GM15510 (cell line): ENCODE results near the gene MYL7.

Source experiments
- POLR2A ChIP-seq: IDR thresholded peaks from 3 replicates; pipeline ENCODE4 v1.6.1; 2011; ENCODE audit warnings: borderline replicate concordance; ENCODE audit not compliant: insufficient read length; ENCODE audit errors: extremely low read depth

Gene MYL7

GRCh38 chr7:44141221-44141850 is at the start of gene MYL7:
Gene MYL7 (minus strand): TSS chr7:44141332. CDS start chr7:44141305, 27 bp downstream.
- TF ChIP-seq POLR2A: no peak

- TF ChIP-seq POLR2A: no peak
Observed at GRCh38 chr7:44189993-44190872, 49.1 kb upstream of the MYL7 start.

- TF ChIP-seq POLR2A: no peak
Observed at GRCh38 chr7:44189286-44189992, 48.3 kb upstream of the MYL7 start, which contains the start of gene GCK. Gene GCK (minus strand): TSS chr7:44189439. CDS start chr7:44188953, 486 bp downstream.

GRCh38 chr7:44188480-44189225 is 47.5 kb upstream of the MYL7 start:
- no peak for TF ChIP-seq POLR2A

GRCh38 chr7:44187636-44188416 is 46.7 kb upstream of the MYL7 start:
- no peak for TF ChIP-seq POLR2A

GRCh38 chr7:44186736-44187135 is 45.6 kb upstream of the MYL7 start:
- no peak for TF ChIP-seq POLR2A

GRCh38 chr7:44185729-44186128 is 44.6 kb upstream of the MYL7 start:
- TF ChIP-seq POLR2A: no peak

- TF ChIP-seq POLR2A: no peak
Observed at GRCh38 chr7:44184873-44185446, 43.8 kb upstream of the MYL7 start.

- TF ChIP-seq POLR2A: no peak
Observed at GRCh38 chr7:44184206-44184872, 43.2 kb upstream of the MYL7 start.

GRCh38 chr7:44183386-44183785 is 42.3 kb upstream of the MYL7 start:
- no peak for TF ChIP-seq POLR2A

- no peak for TF ChIP-seq POLR2A
Observed at GRCh38 chr7:44182827-44183226, 41.7 kb upstream of the MYL7 start.

- no peak for TF ChIP-seq POLR2A
Observed at GRCh38 chr7:44180631-44181030, 39.5 kb upstream of the MYL7 start.

- TF ChIP-seq POLR2A: no peak
Observed at GRCh38 chr7:44177570-44178131, 36.5 kb upstream of the MYL7 start.
